GM12873 (cell line): ENCODE measurements around the gene RNASEH2B.

ENCODE experiments used
- CTCF ChIP-seq: IDR thresholded peaks from 2 replicates; pipeline ENCODE4 v1.5.1; 2012; ENCODE audit warnings: low read depth, mild to moderate bottlenecking, moderate library complexity, low read length, control low read depth; ENCODE audit not compliant: insufficient read depth; ENCODE audit errors: missing control alignments

The RNASEH2B gene

GRCh38 chr13:51000061-51000460 lies 90.5 kb downstream of the RNASEH2B start:
- no peak for TF ChIP-seq CTCF

GRCh38 chr13:51000571-51001260 lies 91.1 kb downstream of the RNASEH2B start:
- no peak for TF ChIP-seq CTCF

- TF ChIP-seq CTCF: no peak
Observed at GRCh38 chr13:51001335-51001734, 91.7 kb downstream of the RNASEH2B start.

- no peak for TF ChIP-seq CTCF
Observed at GRCh38 chr13:51002736-51003135, 93.1 kb downstream of the RNASEH2B start.

- no peak for TF ChIP-seq CTCF
Observed at GRCh38 chr13:51003642-51004041, 94.1 kb downstream of the RNASEH2B start.

- TF ChIP-seq CTCF: no peak
Observed at GRCh38 chr13:51004111-51004865, 94.7 kb downstream of the RNASEH2B start.

GRCh38 chr13:51004918-51005460 lies 95.4 kb downstream of the RNASEH2B start:
- no peak for TF ChIP-seq CTCF
